Placental epithelial cell (primary cell): ENCODE measurements around the gene TBX15. TPM values are rescaled to one million over a fixed set of nuclear protein-coding genes. Genes with fewer than 3 reads are reported as not detected.

ENCODE experiments used
- small RNA-seq: library from RNA; depleted of rRNA; stranded (forward); fragments of <200 nt; gene quantifications from one replicate; pipeline ENCODE3, GENCODE V24; 2012
- total RNA-seq: library from RNA; depleted of rRNA; stranded (reverse); fragments of >200 nt; gene quantifications from 2 replicates; pipeline ENCODE4 v1.2.3, GENCODE V29; 2012

The TBX15 gene
- total RNA-seq, result under 0.01 TPM in 1 of 2 replicates, not detected in the other

GRCh38 chr1:118988186-118989005 is at the start of gene TBX15:
TSS of gene TBX15 (minus strand) at chr1:118988343. CDS start at chr1:118987795, 548 bp downstream.

Small RNAs within 50 kb of the gene (small RNA-seq; reads per million reads assigned to genes)
- not detected for gene AL139420.2

Other genes with a start within 250 kb of the TBX15 start
- 23.9 and 24.5 TPM in 2 replicates for gene WARS2, start 152.3 kb upstream of the TBX15 start, total RNA-seq